GM19023 (cell line): ENCODE results near the gene KRT79.

Experiments
- ATAC-seq: cut with Tn5 transposase; IDR thresholded peaks from one replicate; pipeline ENCODE4 v1.9.1; 2021; ENCODE audit warnings: mild to moderate bottlenecking, moderate library complexity; ENCODE audit not compliant: unreplicated experiment

KRT79 gene

GRCh38 chr12:52820521-52820920, 13.6 kb downstream of the KRT79 start:
- no peak for ATAC-seq

GRCh38 chr12:52819731-52820510, 14.2 kb downstream of the KRT79 start:
- ATAC-seq: no peak

- no peak for ATAC-seq
Observed at GRCh38 chr12:52818887-52819420, 15.2 kb downstream of the KRT79 start.

GRCh38 chr12:52818388-52818787, 15.7 kb downstream of the KRT79 start:
- ATAC-seq: no peak

- ATAC-seq: no peak
Observed at GRCh38 chr12:52817699-52818238, 16.3 kb downstream of the KRT79 start.

- no peak for ATAC-seq
Observed at GRCh38 chr12:52817003-52817698, 17.0 kb downstream of the KRT79 start.

GRCh38 chr12:52815676-52816588, 18.2 kb downstream of the KRT79 start:
- no peak for ATAC-seq

- ATAC-seq: no peak
Observed at GRCh38 chr12:52815161-52815560, 18.9 kb downstream of the KRT79 start.

- ATAC-seq: no peak
Observed at GRCh38 chr12:52814710-52815155, 19.4 kb downstream of the KRT79 start.

GRCh38 chr12:52813885-52814709, 20.0 kb downstream of the KRT79 start, which contains the start of gene KRT4:
KRT4 (minus strand) TSS chr12:52814116; CDS start chr12:52814058, 58 bp downstream.
- no peak for ATAC-seq

GRCh38 chr12:52813203-52813819, 20.8 kb downstream of the KRT79 start:
- ATAC-seq: no peak

GRCh38 chr12:52812749-52813148, 21.4 kb downstream of the KRT79 start:
- no peak for ATAC-seq

- no peak for ATAC-seq
Observed at GRCh38 chr12:52812073-52812400, 22.1 kb downstream of the KRT79 start.

GRCh38 chr12:52811191-52812072, 22.7 kb downstream of the KRT79 start:
- ATAC-seq: no peak

- no peak for ATAC-seq
Observed at GRCh38 chr12:52810554-52810953, 23.6 kb downstream of the KRT79 start.

GRCh38 chr12:52809166-52809565, 24.9 kb downstream of the KRT79 start:
- ATAC-seq: no peak

GRCh38 chr12:52808573-52809160, 25.4 kb downstream of the KRT79 start:
- ATAC-seq: no peak
